ENCODE results near the gene SERTAD3.
"Not testable (repeated sequence)": the region's sequence is repeated elsewhere in the genome, so short reads cannot be mapped to it uniquely, and the experiment has no call there.

SERTAD3 gene

GRCh38 chr19:40453943-40454342, 9.8 kb upstream of the SERTAD3 start:
- H3K36me3 ChIP-seq (ENCODE audit: control insufficient read depth, insufficient read depth, low read length, severe bottlenecking); H3K4me3 ChIP-seq (ENCODE audit: low read length); DNase-seq (ENCODE audit: low read depth); H3K27me3 ChIP-seq (replicated peaks; ENCODE audit: control insufficient read depth, insufficient read depth, low read length); H3K4me1 ChIP-seq (ENCODE audit: control insufficient read depth, insufficient read depth, low read length); H3K9ac ChIP-seq (ENCODE audit: low read length); H3K9me3 ChIP-seq (ENCODE audit: control insufficient read depth, low read length): not testable (repeated sequence)

- H3K27me3 ChIP-seq (replicated peaks; ENCODE audit: control insufficient read depth, insufficient read depth, low read length), result no peaks in the 10 kb centered on the region
- H3K9ac ChIP-seq (ENCODE audit: low read length), result no peak overlapping the region
- H3K4me3 ChIP-seq (ENCODE audit: low read length), result no peak overlapping the region
- no peak for DNase-seq (ENCODE audit: low read depth)
- H3K9me3 ChIP-seq (ENCODE audit: control insufficient read depth, low read length), result no peaks in the 10 kb centered on the region
- H3K4me1 ChIP-seq (ENCODE audit: control insufficient read depth, insufficient read depth, low read length), result peaks cover 5% of the 10 kb centered on the region
- H3K36me3 ChIP-seq (ENCODE audit: control insufficient read depth, insufficient read depth, low read length, severe bottlenecking), result peaks cover 4% of the 10 kb centered on the region
These were observed 9.1 kb upstream of the SERTAD3 start for GRCh38 chr19:40453151-40453735.

- DNase-seq (ENCODE audit: low read depth), result no peak
- H3K27me3 ChIP-seq (replicated peaks; ENCODE audit: control insufficient read depth, insufficient read depth, low read length), result no peaks in the 10 kb centered on the region
- H3K9me3 ChIP-seq (ENCODE audit: control insufficient read depth, low read length), result no peaks in the 10 kb centered on the region
- H3K4me3 ChIP-seq (ENCODE audit: low read length), result no peak overlapping the region
- peaks cover 8% of the 10 kb centered on the region for H3K36me3 ChIP-seq (ENCODE audit: control insufficient read depth, insufficient read depth, low read length, severe bottlenecking)
- no peak overlapping the region for H3K9ac ChIP-seq (ENCODE audit: low read length)
- peaks cover 5% of the 10 kb centered on the region for H3K4me1 ChIP-seq (ENCODE audit: control insufficient read depth, insufficient read depth, low read length)
These were observed 7.9 kb upstream of the SERTAD3 start for GRCh38 chr19:40452016-40452415.

GRCh38 chr19:40450664-40451063, 6.5 kb upstream of the SERTAD3 start:
- no peaks in the 10 kb centered on the region for H3K27me3 ChIP-seq (replicated peaks; ENCODE audit: control insufficient read depth, insufficient read depth, low read length)
- no peak for DNase-seq (ENCODE audit: low read depth)
- H3K36me3 ChIP-seq (ENCODE audit: control insufficient read depth, insufficient read depth, low read length, severe bottlenecking), result peaks cover 8% of the 10 kb centered on the region
- no peak overlapping the region for H3K4me3 ChIP-seq (ENCODE audit: low read length)
- no peak overlapping the region for H3K9ac ChIP-seq (ENCODE audit: low read length)
- peaks cover 10% of the 10 kb centered on the region for H3K4me1 ChIP-seq (ENCODE audit: control insufficient read depth, insufficient read depth, low read length)
- no peaks in the 10 kb centered on the region for H3K9me3 ChIP-seq (ENCODE audit: control insufficient read depth, low read length)

GRCh38 chr19:40449506-40449905, 5.4 kb upstream of the SERTAD3 start:
- DNase-seq (ENCODE audit: low read depth), result no peak
- no peaks in the 10 kb centered on the region for H3K9me3 ChIP-seq (ENCODE audit: control insufficient read depth, low read length)
- H3K27me3 ChIP-seq (replicated peaks; ENCODE audit: control insufficient read depth, insufficient read depth, low read length), result no peaks in the 10 kb centered on the region
- no peak overlapping the region for H3K4me3 ChIP-seq (ENCODE audit: low read length)
- H3K9ac ChIP-seq (ENCODE audit: low read length), result no peak overlapping the region
- peaks cover 8% of the 10 kb centered on the region for H3K36me3 ChIP-seq (ENCODE audit: control insufficient read depth, insufficient read depth, low read length, severe bottlenecking)
- H3K4me1 ChIP-seq (ENCODE audit: control insufficient read depth, insufficient read depth, low read length), result peaks cover 15% of the 10 kb centered on the region

GRCh38 chr19:40446263-40446784, 2.2 kb upstream of the SERTAD3 start:
- Histone ChIP-seq H3K27me3 (replicated peaks; ENCODE audit: control insufficient read depth, insufficient read depth, low read length) (no peaks in the 10 kb centered on the region), H3K36me3 (ENCODE audit: control insufficient read depth, insufficient read depth, low read length, severe bottlenecking) (peaks cover 14% of the 10 kb centered on the region), H3K4me3 (ENCODE audit: low read length) (no peak overlapping the region), H3K4me1 (ENCODE audit: control insufficient read depth, insufficient read depth, low read length) (peaks cover 28% of the 10 kb centered on the region), H3K9ac (ENCODE audit: low read length) (no peak overlapping the region), H3K9me3 (ENCODE audit: control insufficient read depth, low read length) (no peaks in the 10 kb centered on the region)
- DNase-seq (ENCODE audit: low read depth), result no peak

- H3K9ac ChIP-seq (ENCODE audit: low read length), result peak overlapping the region; percentile 4
- no peak for DNase-seq (ENCODE audit: low read depth)
- H3K36me3 ChIP-seq (ENCODE audit: control insufficient read depth, insufficient read depth, low read length, severe bottlenecking), result peaks cover 19% of the 10 kb centered on the region
- H3K9me3 ChIP-seq (ENCODE audit: control insufficient read depth, low read length), result no peaks in the 10 kb centered on the region
- H3K4me1 ChIP-seq (ENCODE audit: control insufficient read depth, insufficient read depth, low read length), result peaks cover 28% of the 10 kb centered on the region
- H3K4me3 ChIP-seq (ENCODE audit: low read length), result no peak overlapping the region
- H3K27me3 ChIP-seq (replicated peaks; ENCODE audit: control insufficient read depth, insufficient read depth, low read length), result no peaks in the 10 kb centered on the region
These were observed 1.7 kb upstream of the SERTAD3 start for GRCh38 chr19:40445780-40446262.

GRCh38 chr19:40444825-40445312, 734 bp upstream of the SERTAD3 start:
- H3K9ac ChIP-seq (ENCODE audit: low read length), result peak overlapping the region; percentile 100
- H3K4me1 ChIP-seq (ENCODE audit: control insufficient read depth, insufficient read depth, low read length), result peaks cover 37% of the 10 kb centered on the region
- H3K27me3 ChIP-seq (replicated peaks; ENCODE audit: control insufficient read depth, insufficient read depth, low read length), result no peaks in the 10 kb centered on the region
- peak overlapping the region; percentile 100 for H3K4me3 ChIP-seq (ENCODE audit: low read length)
- no peaks in the 10 kb centered on the region for H3K9me3 ChIP-seq (ENCODE audit: control insufficient read depth, low read length)
- DNase-seq (ENCODE audit: low read depth), result no peak
- H3K36me3 ChIP-seq (ENCODE audit: control insufficient read depth, insufficient read depth, low read length, severe bottlenecking), result peaks cover 28% of the 10 kb centered on the region

- Histone ChIP-seq H3K4me1 (ENCODE audit: control insufficient read depth, insufficient read depth, low read length) (peaks cover 37% of the 10 kb centered on the region), H3K4me3 (ENCODE audit: low read length) (peak overlapping the region; percentile 100)
- DNase-seq (ENCODE audit: low read depth), result peak; percentile 100
These were observed 770 bp downstream of the SERTAD3 start for GRCh38 chr19:40443131-40443999.

GRCh38 chr19:40442328-40443130, 1.6 kb downstream of the SERTAD3 start:
- no peaks in the 10 kb centered on the region for H3K9me3 ChIP-seq (ENCODE audit: control insufficient read depth, low read length)
- H3K4me1 ChIP-seq (ENCODE audit: control insufficient read depth, insufficient read depth, low read length), result peaks cover 37% of the 10 kb centered on the region
- peaks cover 21% of the 10 kb centered on the region for H3K36me3 ChIP-seq (ENCODE audit: control insufficient read depth, insufficient read depth, low read length, severe bottlenecking)
- H3K27me3 ChIP-seq (replicated peaks; ENCODE audit: control insufficient read depth, insufficient read depth, low read length), result no peaks in the 10 kb centered on the region
- peak overlapping the region; percentile 100 for H3K4me3 ChIP-seq (ENCODE audit: low read length)
- H3K9ac ChIP-seq (ENCODE audit: low read length), result peak overlapping the region; percentile 92
- no peak for DNase-seq (ENCODE audit: low read depth)

More at GRCh38 chr19:40443131-40443999, 770 bp downstream of the SERTAD3 start:
- Histone ChIP-seq H3K27me3 (replicated peaks; ENCODE audit: control insufficient read depth, insufficient read depth, low read length) (no peaks in the 10 kb centered on the region), H3K9me3 (ENCODE audit: control insufficient read depth, low read length) (no peaks in the 10 kb centered on the region), H3K9ac (ENCODE audit: low read length) (peak overlapping the region; percentile 100), H3K36me3 (ENCODE audit: control insufficient read depth, insufficient read depth, low read length, severe bottlenecking) (peaks cover 24% of the 10 kb centered on the region)
